Thoracic aorta (tissue), 2 donors: ENCODE data around the gene ARHGEF18. TPM values are rescaled to one million over a fixed set of nuclear protein-coding genes. Genes with fewer than 3 reads are reported as not detected.

Source experiments
- ATAC-seq: fragments of 150-250 bp; one replicate; pipeline ENCODE4 v1.8.0; 2017; ENCODE audit warnings: low read depth; ENCODE audit not compliant: insufficient number of reproducible peaks, low FRiP score
- DNase-seq: peaks from one replicate; pipeline ENCODE4 v3.0.0-alpha.2; 2020; ENCODE audit warnings: low spot score
- H3K27ac ChIP-seq, 2 donors: fragments of 200-600 bp; sonication (generic); 1 replicate in 1 of 2; 2 replicates in 1 of 2; pipeline ENCODE4 v1.5.1; 2016; ENCODE audit warnings: mild to moderate bottlenecking in 2 of 2, moderate library complexity in 2 of 2
- H3K27me3 ChIP-seq: fragments of 200-600 bp; sonication (generic); replicated peaks from 2 replicates; pipeline ENCODE4 v1.6.0; 2016; ENCODE audit warnings: mild to moderate bottlenecking; ENCODE audit not compliant: insufficient read depth
- H3K36me3 ChIP-seq: fragments of 200-600 bp; sonication (generic); one replicate; pipeline ENCODE4 v1.5.1; 2016
- H3K4me1 ChIP-seq, 2 donors: fragments of 200-600 bp; sonication (generic); 1 replicate in 1 of 2; 2 replicates in 1 of 2; pipeline versions ENCODE4 v1.5.1 to v1.6.0; 2016; ENCODE audit warnings: low read depth in 2 of 2, mild to moderate bottlenecking in 1 of 2; ENCODE audit not compliant: control insufficient read depth in 1 of 2
- H3K4me3 ChIP-seq: fragments of 200-600 bp; sonication (generic); 2 replicates; pipeline ENCODE4 v1.5.1; 2016; ENCODE audit warnings: mild to moderate bottlenecking
- H3K9me3 ChIP-seq: fragments of 200-600 bp; sonication (generic); 2 replicates; pipeline ENCODE4 v1.5.1; 2016
- CTCF ChIP-seq: fragments of 200-600 bp; sonication (generic); IDR thresholded peaks from one replicate; pipeline ENCODE4 v1.5.1; 2019; ENCODE audit warnings: antibody characterized with exemption
- total RNA-seq, 2 donors: library from RNA; depleted of rRNA; stranded (reverse); fragments of >200 nt; gene quantifications; one replicate each; pipeline versions ENCODE4 v1.1.0 to v1.2.3, GENCODE V29; 2016

Gene ARHGEF18
- total RNA-seq, 2 donors from 2014 or later: 21.8 to 22.7 TPM

- Histone ChIP-seq H3K27me3 (no peaks in the 10 kb centered on the region), H3K27ac (peak overlapping the region; percentile 53 to 70), H3K4me3 (peak overlapping the region; percentile 98), H3K36me3 (no peaks in the 10 kb centered on the region), H3K9me3 (no peaks in the 10 kb centered on the region), H3K4me1 (peaks cover 19 to 37% of the 10 kb centered on the region in 2 donors)
- TF ChIP-seq CTCF: no peak
- DNase-seq (no peak), ATAC-seq (no peak)
Observed at GRCh38 chr19:7395360-7396066, 46.8 kb downstream of the ARHGEF18 start.

DNA sequence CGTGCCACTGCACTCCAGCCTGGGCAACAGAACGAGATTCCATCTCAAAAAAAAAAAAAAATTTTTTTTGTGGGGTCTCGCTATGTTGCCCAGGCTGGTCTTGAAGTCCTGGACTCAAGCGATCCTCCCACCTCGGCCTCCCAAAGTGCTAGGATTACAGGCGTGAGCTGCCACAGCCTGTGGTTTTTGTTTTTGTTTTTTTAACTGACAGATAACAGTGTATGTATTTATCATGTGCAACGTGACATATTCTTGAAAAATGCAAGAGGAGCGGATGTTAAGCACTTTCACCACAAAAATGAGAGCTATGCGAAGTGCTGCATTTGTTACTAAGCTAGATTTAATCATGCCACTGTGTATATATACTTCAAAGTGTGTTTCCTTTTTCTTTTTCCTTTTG lies 49.0 kb downstream of the ARHGEF18 start:
- no peaks in the 10 kb centered on the region for H3K27me3 ChIP-seq
- ATAC-seq (no peak), DNase-seq (no peak)
- H3K36me3 ChIP-seq: peaks cover 8% of the 10 kb centered on the region
- peaks cover 19 to 37% of the 10 kb centered on the region in 2 donors for H3K4me1 ChIP-seq
- TF ChIP-seq CTCF: no peak
- H3K9me3 ChIP-seq: no peaks in the 10 kb centered on the region
- no peak overlapping the region for H3K27ac ChIP-seq
- H3K4me3 ChIP-seq: no peak overlapping the region

Other genes starting within 250 kb of the ARHGEF18 start
- gene INSR, start 54.5 kb upstream of the ARHGEF18 start, total RNA-seq: 100 to 1,000 TPM; 102 to 116 TPM
- gene PEX11G, start 140.1 kb downstream of the ARHGEF18 start, total RNA-seq: under 1 TPM in 1 of 2 donors, not detected in 1; 0.63 TPM
- gene ZNF358, start 167.2 kb downstream of the ARHGEF18 start, total RNA-seq: 10 to 100 TPM; 44.5 to 88.9 TPM
- gene MCOLN1, start 173.7 kb downstream of the ARHGEF18 start, total RNA-seq: 10 to 100 TPM; 19.6 to 34.8 TPM
- 100 to 1,000 TPM; 128 to 143 TPM for gene PNPLA6, start 186.8 kb downstream of the ARHGEF18 start, total RNA-seq
- gene CAMSAP3, start 246.9 kb downstream of the ARHGEF18 start, total RNA-seq: under 1 TPM in 1 of 2 donors, not detected in 1; 0.85 TPM